ENCODE measurements around the gene VMO1. TPM values are rescaled to one million over a fixed set of nuclear protein-coding genes. Genes with fewer than 3 reads are reported as not detected.
A peak's percentile ranks its signal among the peaks of the same experiment; 100 is the strongest.

Gene VMO1
- polyA plus RNA-seq, 1 donor from 2014 or later = 1.6 TPM

DNA sequence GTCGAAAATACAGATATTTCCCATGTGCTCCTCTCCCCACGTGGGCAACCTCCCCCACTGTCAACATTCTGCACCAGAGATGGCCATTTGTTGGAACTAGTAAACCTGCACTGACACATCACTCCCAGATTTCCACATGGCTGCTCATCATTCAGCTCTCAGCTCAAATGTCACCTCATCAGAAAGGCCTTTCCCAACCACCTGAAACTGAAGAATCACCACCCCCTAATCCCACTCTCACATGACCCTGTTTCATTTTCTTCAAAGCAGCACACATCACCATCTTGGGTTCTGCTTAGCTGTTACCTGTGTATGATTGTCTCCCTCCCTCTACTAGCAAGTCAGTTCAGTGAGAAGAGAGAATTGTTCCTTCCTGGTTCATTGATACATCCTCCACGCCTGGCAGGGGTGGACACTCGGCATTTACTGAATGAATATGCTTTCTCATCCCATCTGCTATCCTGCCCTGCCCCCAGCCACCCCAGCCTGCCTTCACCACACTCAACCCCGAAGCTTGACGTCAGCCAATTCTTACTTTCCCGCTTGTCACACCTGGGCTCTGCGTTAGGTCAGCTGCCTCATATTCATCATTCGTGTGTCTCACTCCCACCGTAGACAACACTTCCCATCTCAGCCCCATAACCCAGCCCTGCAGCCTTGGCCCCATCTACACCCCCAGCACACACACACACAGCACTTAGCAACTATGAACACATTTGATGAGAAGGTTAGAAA lies 14.5 kb upstream of the VMO1 start:
- Histone ChIP-seq H3K27me3 (ENCODE audit: insufficient read depth, low read depth, low read length) (no peaks in the 10 kb centered on the region), H2AFZ (ENCODE audit: low read depth, low read length) (no peak overlapping the region), H4K20me1 (ENCODE audit: insufficient read depth) (no peaks in the 10 kb centered on the region), H3K36me3 (ENCODE audit: insufficient read depth, low read length) (no peaks in the 10 kb centered on the region), H3F3A (ENCODE audit: insufficient read depth, low read length, poor library complexity, severe bottlenecking) (no peaks in the 10 kb centered on the region), H3K9me3 (ENCODE audit: low read length) (no peaks in the 10 kb centered on the region), H3K27ac (ENCODE audit: low read length) (no peak overlapping the region), H3K79me2 (replicated peaks; ENCODE audit: insufficient read depth, low read length) (peaks cover 14% of the 10 kb centered on the region), H3K4me2 (ENCODE audit: low read length) (no peak overlapping the region), H3K9me2 (ENCODE audit: insufficient read depth, low read length) (no peaks in the 10 kb centered on the region), H3K4me3 (ENCODE audit: low read length) (no peak overlapping the region), H3K9ac (ENCODE audit: low read length) (no peak overlapping the region)
- TF ChIP-seq SMC3 (conservative IDR thresholded peaks at IDR 0.05; ENCODE audit: poor library complexity) = no peak
- TF ChIP-seq POLR2AphosphoS5 (IDR thresholded peaks at IDR 0.05) = no peak
- TF ChIP-seq, protein P1, sequence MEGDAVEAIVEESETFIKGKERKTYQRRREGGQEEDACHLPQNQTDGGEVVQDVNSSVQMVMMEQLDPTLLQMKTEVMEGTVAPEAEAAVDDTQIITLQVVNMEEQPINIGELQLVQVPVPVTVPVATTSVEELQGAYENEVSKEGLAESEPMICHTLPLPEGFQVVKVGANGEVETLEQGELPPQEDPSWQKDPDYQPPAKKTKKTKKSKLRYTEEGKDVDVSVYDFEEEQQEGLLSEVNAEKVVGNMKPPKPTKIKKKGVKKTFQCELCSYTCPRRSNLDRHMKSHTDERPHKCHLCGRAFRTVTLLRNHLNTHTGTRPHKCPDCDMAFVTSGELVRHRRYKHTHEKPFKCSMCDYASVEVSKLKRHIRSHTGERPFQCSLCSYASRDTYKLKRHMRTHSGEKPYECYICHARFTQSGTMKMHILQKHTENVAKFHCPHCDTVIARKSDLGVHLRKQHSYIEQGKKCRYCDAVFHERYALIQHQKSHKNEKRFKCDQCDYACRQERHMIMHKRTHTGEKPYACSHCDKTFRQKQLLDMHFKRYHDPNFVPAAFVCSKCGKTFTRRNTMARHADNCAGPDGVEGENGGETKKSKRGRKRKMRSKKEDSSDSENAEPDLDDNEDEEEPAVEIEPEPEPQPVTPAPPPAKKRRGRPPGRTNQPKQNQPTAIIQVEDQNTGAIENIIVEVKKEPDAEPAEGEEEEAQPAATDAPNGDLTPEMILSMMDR (IDR thresholded peaks at IDR 0.05; ENCODE audit: poor library complexity, severe bottlenecking) = no peak
- TF ChIP-seq RAD21 (conservative IDR thresholded peaks at IDR 0.05) = no peak
- no peak for TF ChIP-seq TAF1 (IDR thresholded peaks at IDR 0.05; ENCODE audit: low read depth)
- TF ChIP-seq EZH2 (IDR thresholded peaks at IDR 0.05; ENCODE audit: borderline replicate concordance, insufficient read depth, low read length, poor library complexity, severe bottlenecking) = no peak
- no peak for TF ChIP-seq EP300 (conservative IDR thresholded peaks at IDR 0.05; ENCODE audit: poor library complexity, severe bottlenecking)

DNA sequence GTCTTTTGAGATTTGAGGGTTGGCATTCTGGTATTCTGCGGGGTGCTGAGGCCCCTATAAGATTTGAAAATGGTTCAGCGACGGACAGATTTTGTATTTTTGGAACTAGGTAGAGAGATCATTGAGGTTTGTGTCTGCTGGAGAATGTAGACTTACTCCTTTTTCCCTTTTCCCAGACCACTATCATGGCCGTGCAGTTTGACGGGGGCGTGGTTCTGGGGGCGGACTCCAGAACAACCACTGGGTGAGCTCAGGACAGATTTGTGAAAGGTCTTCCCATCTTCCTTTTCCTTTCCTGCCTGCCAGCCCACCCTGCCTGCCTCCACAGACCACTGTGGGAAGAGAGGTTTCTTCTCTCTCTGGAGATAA lies 10.4 kb upstream of the VMO1 start:
- H3K9me3 ChIP-seq (ENCODE audit: low read length) = no peaks in the 10 kb centered on the region

More for the DNA sequence above, 10.4 kb upstream of the VMO1 start:
- Histone ChIP-seq H3F3A (ENCODE audit: insufficient read depth, low read length, poor library complexity, severe bottlenecking) (no peaks in the 10 kb centered on the region), H3K9me2 (ENCODE audit: insufficient read depth, low read length) (no peaks in the 10 kb centered on the region), H4K20me1 (ENCODE audit: insufficient read depth) (no peaks in the 10 kb centered on the region), H3K79me2 (replicated peaks; ENCODE audit: insufficient read depth, low read length) (peaks cover 14% of the 10 kb centered on the region), H2AFZ (ENCODE audit: low read depth, low read length) (peak overlapping the region; percentile 81), H3K36me3 (ENCODE audit: insufficient read depth, low read length) (no peaks in the 10 kb centered on the region), H3K9ac (ENCODE audit: low read length) (peak overlapping the region; percentile 84), H3K27me3 (ENCODE audit: insufficient read depth, low read depth, low read length) (no peaks in the 10 kb centered on the region), H3K27ac (ENCODE audit: low read length) (peak overlapping the region; percentile 84), H3K4me3 (ENCODE audit: low read length) (peak overlapping the region; percentile 74), H3K4me2 (ENCODE audit: low read length) (peak overlapping the region; percentile 71)
- TF ChIP-seq SMC3 (conservative IDR thresholded peaks at IDR 0.05; ENCODE audit: poor library complexity) (no peak), MXI1 (conservative IDR thresholded peaks at IDR 0.05; ENCODE audit: poor library complexity, severe bottlenecking) (no peak), POLR2AphosphoS5 (IDR thresholded peaks at IDR 0.05) (no peak), RAD21 (conservative IDR thresholded peaks at IDR 0.05) (no peak), EP300 (conservative IDR thresholded peaks at IDR 0.05; ENCODE audit: poor library complexity, severe bottlenecking) (no peak), TAF1 (IDR thresholded peaks at IDR 0.05; ENCODE audit: low read depth) (no peak), EZH2 (IDR thresholded peaks at IDR 0.05; ENCODE audit: borderline replicate concordance, insufficient read depth, low read length, poor library complexity, severe bottlenecking) (no peak)
- TF ChIP-seq, protein P2, sequence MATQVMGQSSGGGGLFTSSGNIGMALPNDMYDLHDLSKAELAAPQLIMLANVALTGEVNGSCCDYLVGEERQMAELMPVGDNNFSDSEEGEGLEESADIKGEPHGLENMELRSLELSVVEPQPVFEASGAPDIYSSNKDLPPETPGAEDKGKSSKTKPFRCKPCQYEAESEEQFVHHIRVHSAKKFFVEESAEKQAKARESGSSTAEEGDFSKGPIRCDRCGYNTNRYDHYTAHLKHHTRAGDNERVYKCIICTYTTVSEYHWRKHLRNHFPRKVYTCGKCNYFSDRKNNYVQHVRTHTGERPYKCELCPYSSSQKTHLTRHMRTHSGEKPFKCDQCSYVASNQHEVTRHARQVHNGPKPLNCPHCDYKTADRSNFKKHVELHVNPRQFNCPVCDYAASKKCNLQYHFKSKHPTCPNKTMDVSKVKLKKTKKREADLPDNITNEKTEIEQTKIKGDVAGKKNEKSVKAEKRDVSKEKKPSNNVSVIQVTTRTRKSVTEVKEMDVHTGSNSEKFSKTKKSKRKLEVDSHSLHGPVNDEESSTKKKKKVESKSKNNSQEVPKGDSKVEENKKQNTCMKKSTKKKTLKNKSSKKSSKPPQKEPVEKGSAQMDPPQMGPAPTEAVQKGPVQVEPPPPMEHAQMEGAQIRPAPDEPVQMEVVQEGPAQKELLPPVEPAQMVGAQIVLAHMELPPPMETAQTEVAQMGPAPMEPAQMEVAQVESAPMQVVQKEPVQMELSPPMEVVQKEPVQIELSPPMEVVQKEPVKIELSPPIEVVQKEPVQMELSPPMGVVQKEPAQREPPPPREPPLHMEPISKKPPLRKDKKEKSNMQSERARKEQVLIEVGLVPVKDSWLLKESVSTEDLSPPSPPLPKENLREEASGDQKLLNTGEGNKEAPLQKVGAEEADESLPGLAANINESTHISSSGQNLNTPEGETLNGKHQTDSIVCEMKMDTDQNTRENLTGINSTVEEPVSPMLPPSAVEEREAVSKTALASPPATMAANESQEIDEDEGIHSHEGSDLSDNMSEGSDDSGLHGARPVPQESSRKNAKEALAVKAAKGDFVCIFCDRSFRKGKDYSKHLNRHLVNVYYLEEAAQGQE (IDR thresholded peaks at IDR 0.05; ENCODE audit: borderline replicate concordance) = no peak
- TF ChIP-seq, protein P1 (IDR thresholded peaks at IDR 0.05; ENCODE audit: poor library complexity, severe bottlenecking) = no peak
